GM12878 (cell line): Measurements from ENCODE around the gene HRH3. TPM values are rescaled to one million over a fixed set of nuclear protein-coding genes. Genes with fewer than 3 reads are reported as not detected.

Experiments
- ATAC-seq: fragments of 200-7000 bp; cut with Tn5 transposase; 3 replicates; pipeline ENCODE4 v1.9.1; 2020; ENCODE audit warnings: mild to moderate bottlenecking, moderate library complexity
- BruUV-seq: library from RNA; stranded (reverse); fragments of 400-500 nt; replicated peaks from 2 replicates; lab custom pipeline; 2021; lab: Mats Ljungman, UMichigan
- CTCF ChIA-PET: fragments of 300-600 bp; sonication (Branson Sonifier 250); formaldehyde crosslinking; extraction: SDS; loops from one replicate; lab custom pipeline; 2021; ENCODE audit warnings: inconsistent platforms; lab: Yijun Ruan, JAX
- POLR2A ChIA-PET: fragments of 350-600 bp; formaldehyde crosslinking; extraction: SDS; loops from one replicate; lab custom pipeline; 2021; ENCODE audit warnings: inconsistent platforms; lab: Charles Lee
- RAD21 ChIA-PET: fragments of 300-600 bp; sonication (Branson Sonifier 250); formaldehyde crosslinking; loops from one replicate; lab custom pipeline; 2023; ENCODE audit warnings: antibody characterized with exemption; ENCODE audit not compliant: unreplicated experiment; lab: Charles Lee
- SMC1A ChIA-PET: fragments of 300-600 bp; sonication (Branson Sonifier 250); formaldehyde crosslinking; loops from one replicate; lab custom pipeline; 2023; ENCODE audit not compliant: unreplicated experiment, uncharacterized antibody; lab: Charles Lee
- DNase-seq: peaks from one replicate; pipeline ENCODE4 v3.0.0-alpha.2; 2011; ENCODE audit warnings: low read depth, low spot score
- FAIRE-seq: peaks from 3 replicates; lab custom pipeline; 2011; peaks lifted over from hg19 to GRCh38; lab: Jason Lieb, UNC
- H2AFZ ChIP-seq: 2 replicates; pipeline ENCODE4 v1.6.0; 2011; ENCODE audit warnings: low read depth, low read length, control low read depth; ENCODE audit not compliant: control insufficient read depth
- H3K27ac ChIP-seq: 2 replicates; pipeline ENCODE4 v1.5.1; 2011; ENCODE audit warnings: control low read depth; ENCODE audit not compliant: control insufficient read depth, insufficient read depth
- H3K27me3 ChIP-seq, 2 experiments: replicated peaks in 1 of 2; 2 replicates each; pipeline versions ENCODE4 v1.6.0 to v1.6.1; 2011; ENCODE audit warnings: low read length in 1 of 2; ENCODE audit not compliant: control insufficient read depth in 2 of 2, insufficient read depth in 2 of 2
- H3K36me3 ChIP-seq, 2 experiments: 2 replicates each; pipeline ENCODE4 v1.5.1; 2011; ENCODE audit warnings: low read length in 1 of 2; ENCODE audit not compliant: control insufficient read depth in 2 of 2, insufficient read depth in 2 of 2
- H3K4me1 ChIP-seq: 2 replicates; pipeline ENCODE4 v1.6.1; 2011; ENCODE audit warnings: mild to moderate bottlenecking, low read length, moderate library complexity, mixed read lengths; ENCODE audit not compliant: control insufficient read depth, insufficient read depth
- H3K4me2 ChIP-seq: 2 replicates; pipeline ENCODE4 v1.6.0; 2011; ENCODE audit warnings: control low read depth; ENCODE audit not compliant: control insufficient read depth, insufficient read depth
- H3K4me3 ChIP-seq: fragments of 200-600 bp; sonication (generic); 2 replicates; pipeline ENCODE4 v1.5.1; 2016
- H3K79me2 ChIP-seq: 2 replicates; pipeline ENCODE4 v1.6.0; 2011; ENCODE audit warnings: low read length; ENCODE audit not compliant: control insufficient read depth, insufficient read depth
- H3K9ac ChIP-seq: 2 replicates; pipeline ENCODE4 v1.8.0; 2011; ENCODE audit warnings: low read length, control low read depth, mixed read lengths; ENCODE audit not compliant: control insufficient read depth, insufficient read depth
- H3K9me3 ChIP-seq: replicated peaks from 3 replicates; pipeline ENCODE4 v1.5.1; 2011; ENCODE audit warnings: mild to moderate bottlenecking, low read length; ENCODE audit not compliant: control insufficient read depth, insufficient read depth
- H4K20me1 ChIP-seq: 2 replicates; pipeline ENCODE4 v1.6.0; 2011; ENCODE audit not compliant: control insufficient read depth, insufficient read depth
- CHD2 ChIP-seq: IDR thresholded peaks from 2 replicates; pipeline ENCODE4 v1.6.1; 2011; ENCODE audit warnings: low read depth, low read length, improper control_type of control experiment, borderline replicate concordance
- CREM ChIP-seq: IDR thresholded peaks from 2 replicates; pipeline ENCODE4 v1.6.1; 2014; ENCODE audit warnings: antibody characterized with exemption, low read depth
- E2F8 ChIP-seq: fragments of 450-650 bp; IDR thresholded peaks from 2 replicates; pipeline ENCODE4 v1.6.1; 2018; ENCODE audit warnings: mild to moderate bottlenecking, low read depth, moderate library complexity; ENCODE audit not compliant: partially characterized antibody
- GABPA ChIP-seq: IDR thresholded peaks from 2 replicates; pipeline ENCODE4 v1.6.1; 2014; ENCODE audit warnings: antibody characterized with exemption, low read depth, mild to moderate bottlenecking, inconsistent platforms
- NFYA ChIP-seq: IDR thresholded peaks from 2 replicates; pipeline ENCODE4 v1.6.1; 2011; ENCODE audit warnings: low read depth, mild to moderate bottlenecking, low read length, improper control_type of control experiment, borderline replicate concordance
- NRF1 ChIP-seq: conservative IDR thresholded peaks from 2 replicates; pipeline ENCODE4 v1.6.1; 2011; ENCODE audit warnings: mild to moderate bottlenecking, low read depth, low read length, improper control_type of control experiment
- RFX5 ChIP-seq: IDR thresholded peaks from 2 replicates; pipeline ENCODE4 v1.6.1; 2011; ENCODE audit warnings: low read depth, low read length, improper control_type of control experiment
- SMAD1 ChIP-seq: fragments of 450-650 bp; IDR thresholded peaks from 2 replicates; pipeline ENCODE4 v1.6.1; 2018; ENCODE audit warnings: mild to moderate bottlenecking, low read depth; ENCODE audit not compliant: partially characterized antibody
- SMC3 ChIP-seq: IDR thresholded peaks from 2 replicates; pipeline ENCODE4 v1.6.1; 2011; ENCODE audit warnings: low read length, improper control_type of control experiment, borderline replicate concordance
- SPI1 ChIP-seq: IDR thresholded peaks from 2 replicates; pipeline ENCODE4 v1.6.1; 2011; ENCODE audit warnings: low read depth, mild to moderate bottlenecking, low read length, moderate library complexity, borderline replicate concordance; ENCODE audit not compliant: insufficient read depth
- ZNF622 ChIP-seq: fragments of 450-650 bp; IDR thresholded peaks from 2 replicates; pipeline ENCODE4 v1.6.1; 2017; ENCODE audit warnings: mild to moderate bottlenecking, inconsistent platforms
- ZZZ3 ChIP-seq: IDR thresholded peaks from 2 replicates; pipeline ENCODE4 v1.6.1; 2011; ENCODE audit warnings: low read depth; ENCODE audit not compliant: control insufficient read depth, insufficient read length
- WGBS: methylation state at CpG from one replicate; pipeline ENCODE4 v1.1.6; 2016; ENCODE audit warnings: low lambda C conversion rate; ENCODE audit not compliant: insufficient replicate concordance, insufficient coverage; ENCODE audit errors: missing lambda C conversion rate; 5-methylcytosine and 5-hydroxymethylcytosine counted together
- in situ Hi-C: fragments of 300-500 bp; cut with MboI; formaldehyde crosslinking; loops from 9 replicates; pipeline ENCODE4 v1.14.3; 2018; ENCODE audit warnings: mixed read lengths
- intact Hi-C: fragments of 100-400 bp; cut with micrococcal nuclease; formaldehyde crosslinking; loops from one replicate; pipeline ENCODE4 v1.14.2; 2022; ENCODE audit not compliant: unreplicated experiment
- polyA plus RNA-seq, 11 experiments: library from polyadenylated mRNA; depleted of rRNA in 4 of 11; unstranded in 6 of 11; stranded (reverse) in 5 of 11; fragments of >200 nt; fragmentation: Nextera tagmentation in 4 of 11; fragmentation: Illumina TruSeq in 1 of 11; extraction: Ambion mirVana in 4 of 11; extraction: Trizol in 1 of 11; gene quantifications; 1 replicate in 1 of 11; 2 replicates in 10 of 11; pipeline versions ENCODE4 v1.2.1 to v1.2.3, GENCODE V29; 2011 to 2016; ENCODE audit warnings: inconsistent platforms in 2 of 11, missing spikeins in 2 of 11, low read depth in 1 of 11
- total RNA-seq, 4 experiments: library from RNA; depleted of rRNA in 3 of 4; stranded (reverse); fragments of >200 nt in 3 of 4; fragmentation: Illumina TruSeq in 1 of 4; extraction: Trizol in 1 of 4; gene quantifications; 2 replicates each; pipeline versions ENCODE4 v1.2.1 to v1.2.3, GENCODE V29; 2013 to 2021
- TF ChIP-seq, protein P1 (sequence below): fragments of 450-650 bp; IDR thresholded peaks from 2 replicates; pipeline ENCODE4 v1.6.1; 2018; ENCODE audit warnings: borderline replicate concordance, mild to moderate bottlenecking; ENCODE audit not compliant: partially characterized antibody
- TF ChIP-seq, protein P2 (sequence below): IDR thresholded peaks from 2 replicates; pipeline ENCODE4 v1.6.1; 2011; ENCODE audit warnings: low read depth, low read length, improper control_type of control experiment, borderline replicate concordance
- TF ChIP-seq, protein P3 (sequence below): fragments of 450-650 bp; IDR thresholded peaks from 2 replicates; pipeline ENCODE4 v1.6.1; 2017; ENCODE audit warnings: low read depth, mild to moderate bottlenecking, moderate library complexity
- TF ChIP-seq, protein P4 (sequence below): IDR thresholded peaks from 2 replicates; pipeline ENCODE4 v1.6.1; 2011; ENCODE audit warnings: low read depth, mild to moderate bottlenecking, low read length, moderate library complexity, borderline replicate concordance; ENCODE audit errors: extremely low read depth

Gene HRH3
- total and polyA plus RNA-seq, 10 of the 15 experiments (the other 5 are each of a cell fraction or from before 2014, with no cell fraction given), result not detected

GRCh38 chr20:62167474-62167873 lies 52.6 kb downstream of the HRH3 start:
- whole genome bisulfite sequencing, result 96% methylated on average over 6 of the region's 6 CpGs
- BruUV-seq, result no TSS peak
- ATAC-seq, result no peak
- H3K36me3 ChIP-seq, result peaks cover 4 to 29% of the 10 kb centered on the region in 2 experiments; a peak in 3 of 4 replicates
- H3K27ac ChIP-seq, result no peak overlapping the region
- CTCF ChIA-PET, result no interaction called here
- no peaks in the 10 kb centered on the region for H3K9me3 ChIP-seq
- RAD21 ChIA-PET, result no interaction called here
- POLR2A ChIA-PET, result interaction anchor here (0.7 kb wide), 1 partner anchor 640 kb away, joined by 4 read pairs; no protein-coding TSS in a partner anchor
- no peaks in the 10 kb centered on the region for H3K79me2 ChIP-seq
- intact Hi-C loops (no loop called here), in situ Hi-C loops (no loop called here)
- no peaks in the 10 kb centered on the region for H4K20me1 ChIP-seq
- FAIRE-seq, result no peak
- DNase-seq, result no peak
- no peaks in the 10 kb centered on the region for H3K27me3 ChIP-seq
- H3K4me3 ChIP-seq, result no peak overlapping the region
- H3K4me1 ChIP-seq, result no peaks in the 10 kb centered on the region
- no peak overlapping the region for H3K9ac ChIP-seq
- H2AFZ ChIP-seq, result no peak overlapping the region
- SMC1A ChIA-PET, result no interaction called here
- H3K4me2 ChIP-seq, result no peak overlapping the region
- TF ChIP-seq RFX5 (no peak), ZZZ3 (no peak), SMAD1 (no peak), CREM (no peak), GABPA (no peak), SMC3 (no peak), ZNF622 (no peak), E2F8 (no peak), NFYA (no peak), NRF1 (no peak), SPI1 (no peak), CHD2 (no peak)
- TF ChIP-seq, protein P1, sequence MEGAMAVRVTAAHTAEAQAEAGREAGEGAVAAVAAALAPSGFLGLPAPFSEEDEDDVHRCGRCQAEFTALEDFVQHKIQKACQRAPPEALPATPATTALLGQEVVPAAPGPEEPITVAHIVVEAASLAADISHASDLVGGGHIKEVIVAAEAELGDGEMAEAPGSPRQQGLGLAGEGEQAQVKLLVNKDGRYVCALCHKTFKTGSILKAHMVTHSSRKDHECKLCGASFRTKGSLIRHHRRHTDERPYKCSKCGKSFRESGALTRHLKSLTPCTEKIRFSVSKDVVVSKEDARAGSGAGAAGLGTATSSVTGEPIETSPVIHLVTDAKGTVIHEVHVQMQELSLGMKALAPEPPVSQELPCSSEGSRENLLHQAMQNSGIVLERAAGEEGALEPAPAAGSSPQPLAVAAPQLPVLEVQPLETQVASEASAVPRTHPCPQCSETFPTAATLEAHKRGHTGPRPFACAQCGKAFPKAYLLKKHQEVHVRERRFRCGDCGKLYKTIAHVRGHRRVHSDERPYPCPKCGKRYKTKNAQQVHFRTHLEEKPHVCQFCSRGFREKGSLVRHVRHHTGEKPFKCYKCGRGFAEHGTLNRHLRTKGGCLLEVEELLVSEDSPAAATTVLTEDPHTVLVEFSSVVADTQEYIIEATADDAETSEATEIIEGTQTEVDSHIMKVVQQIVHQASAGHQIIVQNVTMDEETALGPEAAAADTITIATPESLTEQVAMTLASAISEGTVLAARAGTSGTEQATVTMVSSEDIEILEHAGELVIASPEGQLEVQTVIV, result no peak
- TF ChIP-seq, protein P2, sequence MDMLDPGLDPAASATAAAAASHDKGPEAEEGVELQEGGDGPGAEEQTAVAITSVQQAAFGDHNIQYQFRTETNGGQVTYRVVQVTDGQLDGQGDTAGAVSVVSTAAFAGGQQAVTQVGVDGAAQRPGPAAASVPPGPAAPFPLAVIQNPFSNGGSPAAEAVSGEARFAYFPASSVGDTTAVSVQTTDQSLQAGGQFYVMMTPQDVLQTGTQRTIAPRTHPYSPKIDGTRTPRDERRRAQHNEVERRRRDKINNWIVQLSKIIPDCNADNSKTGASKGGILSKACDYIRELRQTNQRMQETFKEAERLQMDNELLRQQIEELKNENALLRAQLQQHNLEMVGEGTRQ, result no peak
- TF ChIP-seq, protein P3, sequence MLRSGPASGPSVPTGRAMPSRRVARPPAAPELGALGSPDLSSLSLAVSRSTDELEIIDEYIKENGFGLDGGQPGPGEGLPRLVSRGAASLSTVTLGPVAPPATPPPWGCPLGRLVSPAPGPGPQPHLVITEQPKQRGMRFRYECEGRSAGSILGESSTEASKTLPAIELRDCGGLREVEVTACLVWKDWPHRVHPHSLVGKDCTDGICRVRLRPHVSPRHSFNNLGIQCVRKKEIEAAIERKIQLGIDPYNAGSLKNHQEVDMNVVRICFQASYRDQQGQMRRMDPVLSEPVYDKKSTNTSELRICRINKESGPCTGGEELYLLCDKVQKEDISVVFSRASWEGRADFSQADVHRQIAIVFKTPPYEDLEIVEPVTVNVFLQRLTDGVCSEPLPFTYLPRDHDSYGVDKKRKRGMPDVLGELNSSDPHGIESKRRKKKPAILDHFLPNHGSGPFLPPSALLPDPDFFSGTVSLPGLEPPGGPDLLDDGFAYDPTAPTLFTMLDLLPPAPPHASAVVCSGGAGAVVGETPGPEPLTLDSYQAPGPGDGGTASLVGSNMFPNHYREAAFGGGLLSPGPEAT, result no peak
- TF ChIP-seq, protein P4, sequence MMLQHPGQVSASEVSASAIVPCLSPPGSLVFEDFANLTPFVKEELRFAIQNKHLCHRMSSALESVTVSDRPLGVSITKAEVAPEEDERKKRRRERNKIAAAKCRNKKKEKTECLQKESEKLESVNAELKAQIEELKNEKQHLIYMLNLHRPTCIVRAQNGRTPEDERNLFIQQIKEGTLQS, result no peak
